ENCODE measurements around the gene PSD4.

The PSD4 gene

DNA sequence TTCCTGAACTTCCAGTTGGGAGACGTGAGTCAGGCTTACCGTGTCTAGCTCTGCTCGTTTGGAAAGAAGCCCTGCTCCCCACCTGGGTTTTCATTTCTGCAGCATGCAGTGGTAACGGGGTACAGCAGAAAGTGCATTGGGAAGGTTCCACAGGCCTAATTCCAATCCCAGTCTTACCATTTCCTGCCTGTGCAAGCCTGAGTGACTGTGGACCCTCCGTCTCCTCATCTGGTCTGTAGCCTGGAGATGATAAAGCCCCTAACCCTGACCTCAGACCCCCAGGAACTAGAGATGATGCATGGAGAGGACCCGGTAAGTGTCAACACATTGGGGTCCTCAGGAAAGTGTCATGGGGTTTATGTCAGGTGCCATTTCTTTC lies 5.8 kb upstream of the PSD4 start:
- no peak for DNase-seq (ENCODE audit: low read depth)

DNA sequence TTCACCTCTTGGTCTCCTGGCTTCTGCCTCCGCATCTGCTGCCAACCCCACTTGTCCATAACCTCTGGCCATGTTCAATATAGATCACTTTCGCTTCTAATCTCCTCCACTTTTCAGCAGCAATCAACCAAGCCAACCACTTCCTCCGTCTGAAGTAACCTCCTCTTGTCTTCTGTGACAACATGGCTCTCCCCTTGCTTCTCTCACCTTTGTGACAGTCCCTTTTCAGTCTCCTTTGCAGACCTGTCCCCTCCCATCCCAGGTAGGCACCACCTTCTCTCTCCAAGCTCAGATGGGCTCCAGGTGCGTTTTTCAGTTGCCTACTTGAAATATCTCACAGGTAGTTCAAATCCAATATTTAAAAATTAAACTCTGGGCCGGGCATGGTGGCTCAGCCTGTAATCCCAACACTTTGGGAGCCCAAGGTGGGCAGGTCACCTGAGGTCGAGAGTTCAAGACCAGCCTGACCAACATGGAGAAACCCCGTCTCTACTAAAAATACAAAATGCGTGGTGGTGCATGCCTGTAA lies 4.7 kb upstream of the PSD4 start:
- DNase-seq (ENCODE audit: low read depth) = no peak

DNA sequence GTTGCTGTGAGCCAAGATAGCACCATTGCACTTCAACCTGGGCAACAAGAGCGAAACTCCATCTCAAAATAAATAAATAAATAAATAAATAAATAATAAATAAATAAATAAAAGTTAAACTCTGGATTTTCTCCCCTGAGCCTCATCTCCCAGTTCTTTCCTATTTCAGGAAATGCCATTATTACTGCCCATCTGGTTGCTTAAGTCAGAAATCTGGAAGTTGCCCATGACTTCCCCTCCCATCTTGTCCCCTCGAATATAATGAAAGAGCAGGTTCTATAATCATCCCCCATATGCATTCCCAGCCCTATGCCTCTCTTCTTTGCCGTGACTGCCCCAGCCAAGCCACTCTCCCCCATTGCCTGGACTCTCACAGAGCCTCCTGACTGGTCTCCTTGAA lies 4.2 kb upstream of the PSD4 start:
- DNase-seq (ENCODE audit: low read depth) = no peak

DNA sequence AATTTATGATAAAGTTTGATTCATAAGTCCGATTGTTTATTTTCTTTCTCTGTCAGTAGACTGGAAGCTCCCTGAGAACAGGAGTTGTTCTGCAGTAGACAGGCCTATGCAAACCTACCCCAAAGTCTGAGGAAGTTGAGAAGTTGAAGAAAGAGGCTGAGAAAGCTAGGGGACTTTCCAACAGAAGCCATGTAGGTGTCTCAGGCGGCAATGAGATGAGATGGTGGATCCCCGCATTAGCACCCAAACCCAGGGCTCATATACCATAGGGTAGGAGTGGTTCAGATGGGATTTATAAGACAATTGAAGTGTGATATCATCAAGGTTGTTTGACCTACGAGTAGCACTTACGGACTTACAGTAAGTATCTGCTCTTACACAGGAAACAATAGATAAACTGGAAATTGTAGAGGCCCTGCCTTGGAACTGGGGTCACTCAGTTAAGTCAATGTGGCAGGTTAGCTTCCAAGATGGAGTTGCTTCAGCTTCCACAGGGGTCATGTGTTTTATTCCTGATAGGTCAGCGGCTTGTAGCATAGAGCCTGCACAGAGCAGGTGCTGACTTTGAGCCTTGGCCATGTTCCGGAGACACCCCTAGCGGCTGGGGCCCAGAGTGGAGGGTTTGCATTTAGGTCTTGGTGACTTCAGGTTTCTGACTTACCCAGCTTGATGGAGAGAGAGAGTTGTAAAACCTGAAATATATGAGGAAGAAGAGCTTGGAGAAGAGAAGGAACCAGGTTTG lies 2.3 kb upstream of the PSD4 start:
- DNase-seq (ENCODE audit: low read depth) = no peak

DNA sequence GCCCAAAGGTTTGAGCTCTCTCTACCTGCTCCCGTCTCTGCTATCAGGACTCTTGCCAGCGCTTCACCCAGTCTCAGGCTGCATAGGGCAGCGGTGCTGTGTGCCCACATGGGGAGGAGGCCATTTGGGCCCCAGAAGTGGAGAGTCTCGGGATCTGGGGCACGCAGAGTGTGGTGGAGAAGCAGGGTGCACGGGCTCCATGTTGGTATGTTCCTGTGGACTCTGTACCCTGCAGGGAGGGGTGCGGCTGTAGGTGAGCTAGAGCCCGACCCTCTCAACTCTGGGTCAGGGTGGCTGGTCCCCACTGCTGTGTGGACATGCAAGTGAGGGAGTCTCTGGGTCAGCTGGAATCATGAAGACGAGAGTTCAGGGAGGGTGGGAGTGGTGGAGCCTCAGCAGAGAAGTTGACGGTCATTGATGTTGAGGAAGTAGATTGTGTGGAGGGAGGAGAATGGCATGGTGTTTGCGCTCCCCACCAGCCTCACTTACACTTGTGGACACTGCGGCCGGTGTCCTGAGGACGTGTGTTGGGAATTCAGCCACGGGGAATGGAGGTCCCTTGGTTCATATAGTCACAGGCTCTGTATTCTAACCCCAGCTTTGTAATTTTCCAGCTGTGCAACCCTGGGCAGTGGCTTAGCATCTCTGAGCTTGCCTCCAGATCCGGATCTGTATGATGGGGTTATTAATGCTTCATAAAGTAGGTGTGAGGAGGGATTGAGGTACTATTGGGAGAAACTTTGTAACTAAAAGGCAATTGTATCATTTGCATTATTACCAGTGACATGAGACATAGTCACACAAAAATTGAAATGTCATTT lies 840 bp upstream of the PSD4 start:
- no peak for DNase-seq (ENCODE audit: low read depth)

DNA sequence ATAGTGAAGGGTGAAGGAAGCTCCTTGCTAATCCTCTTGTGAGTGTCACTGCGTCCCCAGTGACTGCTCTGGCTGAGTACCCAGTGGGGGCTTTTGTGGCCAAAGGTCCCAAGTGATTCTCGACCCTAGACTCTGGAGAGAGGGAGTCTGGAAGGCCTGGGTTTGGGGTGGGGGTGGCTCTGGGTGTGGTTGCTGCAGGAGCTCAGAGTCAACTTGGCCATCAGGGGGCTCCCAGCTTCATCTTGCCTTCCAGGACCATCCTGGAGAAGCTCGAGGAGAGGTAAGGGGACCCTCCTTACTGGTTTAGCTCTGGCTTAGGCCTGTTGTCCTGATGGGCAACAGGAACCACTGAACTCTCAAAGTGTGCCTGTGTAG lies 592 bp downstream of the PSD4 start:
- DNase-seq (ENCODE audit: low read depth) = no peak

DNA sequence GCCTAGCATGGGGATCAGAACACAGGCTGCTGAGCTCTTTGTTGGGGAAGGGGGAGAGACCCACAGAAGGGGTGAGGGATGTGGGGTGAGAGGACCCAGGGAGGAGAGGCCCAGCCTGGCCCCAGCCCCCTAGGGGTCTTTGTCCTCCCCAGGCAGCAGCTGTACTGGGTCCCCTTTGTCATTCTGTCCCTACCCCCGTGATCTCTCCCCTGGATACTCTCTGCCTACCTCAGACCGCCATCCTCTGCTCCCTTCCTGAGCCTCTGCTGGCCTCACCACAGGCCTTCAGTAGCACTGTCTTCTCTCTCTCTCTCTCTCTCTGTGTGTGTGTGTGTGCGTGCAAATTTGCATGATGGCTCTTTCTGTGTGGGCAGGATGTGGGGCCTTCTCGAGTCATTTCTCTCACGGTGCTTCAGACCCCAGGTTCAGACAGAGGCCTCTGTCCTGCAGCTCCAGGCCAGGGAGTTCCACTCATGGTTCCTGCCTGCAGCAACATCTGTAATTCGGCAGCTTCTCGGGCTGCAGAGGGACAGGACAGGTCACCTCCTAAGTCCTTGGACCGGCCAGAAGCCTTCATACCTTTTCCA lies 1.4 kb downstream of the PSD4 start:
- DNase-seq (ENCODE audit: low read depth) = peak; percentile 45

DNA sequence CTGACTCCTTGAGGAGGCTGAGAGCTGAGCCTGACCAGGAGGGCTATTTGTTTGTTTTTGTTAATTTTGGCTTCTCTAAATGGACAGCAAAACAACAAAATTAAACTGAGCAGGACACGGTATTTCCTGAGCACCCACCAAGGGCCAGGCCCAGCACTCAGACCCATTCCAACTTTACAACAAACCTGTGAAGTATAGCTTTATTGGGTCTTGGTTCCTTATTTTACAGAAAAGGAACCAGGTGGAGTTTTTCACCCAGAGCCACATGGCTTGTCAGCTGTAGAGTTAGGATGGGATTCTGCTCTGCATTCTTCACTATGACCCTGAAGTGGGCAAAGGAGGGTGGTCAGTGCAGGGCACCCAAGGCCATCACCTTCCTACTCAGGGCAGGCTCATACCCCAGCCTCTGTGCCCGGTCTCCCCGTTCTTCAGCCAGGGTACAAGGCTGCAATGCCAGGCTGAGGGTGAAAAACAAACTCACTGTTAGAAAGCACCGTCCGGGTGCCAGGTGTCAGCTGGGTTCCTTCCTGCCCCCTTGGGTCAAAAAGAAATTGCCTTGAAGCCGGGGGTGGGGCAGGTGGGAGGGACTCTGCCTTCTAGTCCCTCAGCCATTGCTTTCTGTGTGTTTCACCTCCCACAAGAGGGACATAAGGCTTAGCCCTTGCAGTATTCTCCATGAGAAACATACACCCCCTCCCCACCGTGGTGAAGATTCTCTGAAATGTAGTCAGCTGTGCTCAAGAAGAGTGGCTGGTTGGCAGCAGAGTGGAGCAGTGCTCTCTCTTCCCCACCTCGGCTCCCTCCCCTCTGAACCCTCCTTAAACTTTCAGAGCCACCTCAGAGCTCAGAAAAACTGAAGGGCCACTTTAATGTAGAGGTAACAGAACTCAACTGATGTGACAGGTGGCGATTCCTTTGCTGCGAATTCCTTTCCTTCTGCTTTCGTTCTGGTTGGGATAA lies 2.2 kb downstream of the PSD4 start:
- DNase-seq (ENCODE audit: low read depth) = no peak

DNA sequence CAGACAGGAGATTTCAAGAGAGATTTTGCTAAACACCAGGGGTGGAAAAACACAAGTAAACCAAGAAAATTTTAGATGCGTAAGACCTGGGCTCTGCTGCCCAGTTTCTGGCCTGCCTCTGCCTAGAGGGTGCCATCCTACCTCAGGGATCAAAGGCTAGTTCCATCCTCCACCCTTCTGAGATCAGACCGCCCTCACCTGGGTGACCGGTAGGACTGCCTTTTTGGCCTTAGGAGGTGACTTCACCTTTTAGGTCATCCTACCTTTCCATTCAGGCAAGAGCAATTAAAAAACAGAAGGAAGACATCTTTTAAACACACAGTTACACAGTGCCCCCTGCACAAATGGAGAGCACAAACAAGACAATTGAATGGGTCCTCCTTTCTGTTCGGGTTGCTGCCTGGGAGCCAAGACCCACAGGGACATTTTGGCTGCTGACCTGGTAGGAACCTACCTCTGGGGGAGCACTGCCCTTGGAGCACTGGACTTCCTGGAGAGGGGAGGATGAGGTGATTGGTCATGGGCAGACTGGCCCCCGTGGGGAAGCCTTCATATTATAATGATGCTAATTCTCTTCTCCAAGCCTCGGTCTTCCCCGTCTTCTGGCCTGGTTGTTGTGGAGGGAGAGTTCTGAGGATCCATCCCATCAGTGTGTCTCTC lies 3.1 kb downstream of the PSD4 start:
- no peak for DNase-seq (ENCODE audit: low read depth)

DNA sequence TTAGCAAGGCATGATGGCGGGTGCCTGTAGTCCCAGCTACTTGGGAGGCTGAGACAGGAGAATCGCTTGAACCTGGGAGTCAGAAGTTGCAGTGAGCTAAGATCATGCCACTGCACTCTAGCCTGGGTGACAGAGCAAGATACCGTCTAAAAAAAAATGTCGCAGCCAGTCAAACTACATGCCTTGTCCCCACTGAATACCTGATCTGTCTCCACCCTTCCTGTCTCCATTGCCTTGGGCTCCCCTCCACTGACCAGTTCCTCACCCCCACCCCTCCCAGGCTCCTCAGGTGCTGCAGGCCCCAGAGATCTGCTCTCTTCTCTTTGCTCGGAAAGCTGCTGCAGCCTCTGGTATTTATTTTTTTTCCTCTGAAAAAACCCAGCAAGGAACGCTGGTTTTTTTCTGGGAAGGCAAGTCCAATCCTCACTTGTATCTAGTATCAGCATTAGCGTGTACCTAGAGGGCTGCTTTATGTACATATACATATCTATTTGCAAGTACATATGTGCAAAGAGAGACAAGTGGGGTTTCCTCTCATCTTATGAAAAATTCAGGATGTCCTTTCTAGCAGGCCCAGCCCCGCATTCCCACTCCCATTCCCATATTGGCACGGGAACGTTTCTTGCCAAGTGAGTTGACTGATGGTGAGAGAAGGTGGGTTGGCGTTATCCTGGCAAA lies 4.4 kb downstream of the PSD4 start:
- DNase-seq (ENCODE audit: low read depth) = no peak

DNA sequence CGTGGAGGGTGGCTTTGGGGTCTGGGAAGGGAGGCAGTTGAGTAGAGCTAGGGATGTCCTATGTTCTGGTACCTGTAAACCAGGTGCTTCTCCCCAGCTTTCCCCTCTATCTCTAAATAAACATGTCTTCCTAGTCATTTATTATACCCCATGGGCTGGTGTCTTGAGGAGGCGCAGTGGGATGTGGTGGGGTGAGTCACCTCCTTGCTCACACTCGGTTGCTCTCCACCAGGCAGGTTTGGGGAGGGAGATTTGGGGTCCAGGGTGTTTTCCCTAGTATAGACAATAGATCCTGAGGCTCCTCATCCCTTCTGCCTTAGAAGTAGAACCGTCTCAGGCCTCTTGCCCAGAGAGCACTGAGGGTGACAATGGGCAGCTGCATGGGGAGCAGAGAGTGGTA lies 5.1 kb downstream of the PSD4 start:
- DNase-seq (ENCODE audit: low read depth) = no peak

DNA sequence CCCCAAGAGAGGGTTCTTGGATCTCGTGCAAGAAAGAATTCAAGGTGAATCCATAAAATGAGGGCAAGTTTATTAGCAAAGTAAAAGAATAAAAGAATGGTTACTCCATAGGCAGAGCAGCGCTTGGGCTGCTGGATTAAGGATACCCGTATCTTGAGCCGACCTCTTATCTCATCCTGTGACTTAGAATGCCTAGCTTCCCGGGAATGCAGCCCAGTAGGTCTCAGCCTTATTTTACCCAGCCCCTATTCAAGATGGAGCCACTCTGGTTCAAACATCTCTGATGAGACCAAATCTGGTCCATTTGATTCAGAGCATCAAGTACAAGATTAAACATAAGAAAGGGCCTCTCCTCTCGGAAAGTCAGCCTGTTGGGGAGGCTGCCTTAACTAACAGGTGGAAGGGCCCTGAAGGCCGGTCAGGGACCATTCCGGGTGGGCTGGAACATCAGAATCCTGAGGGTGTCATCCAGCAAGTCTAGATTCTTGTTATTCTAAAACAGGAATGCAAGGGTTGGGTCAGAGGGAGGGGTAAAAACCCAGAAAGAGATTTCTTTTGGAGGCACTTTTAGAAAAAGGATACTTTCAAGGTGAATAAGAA lies 5.8 kb downstream of the PSD4 start:
- DNase-seq (ENCODE audit: low read depth) = no peak

DNA sequence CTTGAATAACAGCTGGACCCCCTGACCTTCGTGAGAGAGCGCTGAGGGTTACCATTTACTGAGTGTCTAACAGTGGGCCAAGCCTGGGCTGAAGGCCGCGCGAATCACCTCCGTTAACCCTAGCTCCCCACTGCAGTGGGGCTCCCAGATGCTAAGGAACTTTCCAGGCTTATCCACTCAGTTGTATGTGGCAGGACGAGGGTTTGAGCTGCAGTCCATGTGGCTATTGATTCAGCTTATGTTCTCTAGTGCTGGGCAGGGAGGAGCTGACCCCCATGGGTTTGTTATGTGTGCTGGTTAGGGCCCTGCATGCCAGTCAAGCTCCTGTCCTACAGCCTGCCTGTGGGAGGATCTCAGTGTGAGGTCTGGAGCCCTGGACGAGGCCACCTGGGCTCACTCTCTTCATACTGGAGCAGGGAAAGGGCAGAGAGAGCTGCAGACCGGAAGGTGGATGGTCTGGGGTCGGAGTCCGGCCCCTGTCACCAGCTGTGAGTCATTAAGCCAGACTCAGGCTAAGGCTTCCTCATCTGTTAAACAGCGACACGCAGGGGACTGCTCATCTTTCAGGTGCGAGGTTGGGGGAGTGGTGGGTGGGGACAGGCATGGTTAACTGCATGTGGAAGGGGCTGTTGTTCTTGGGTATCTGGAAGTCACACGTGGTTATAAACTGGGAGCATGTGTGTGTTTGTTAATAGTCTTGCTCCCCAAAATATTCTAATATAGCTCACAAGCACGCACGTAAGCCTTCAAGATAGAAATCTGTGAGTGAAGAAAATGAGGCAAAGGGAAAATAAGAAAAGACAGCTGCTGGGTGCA lies 6.6 kb downstream of the PSD4 start:
- DNase-seq (ENCODE audit: low read depth) = no peak

DNA sequence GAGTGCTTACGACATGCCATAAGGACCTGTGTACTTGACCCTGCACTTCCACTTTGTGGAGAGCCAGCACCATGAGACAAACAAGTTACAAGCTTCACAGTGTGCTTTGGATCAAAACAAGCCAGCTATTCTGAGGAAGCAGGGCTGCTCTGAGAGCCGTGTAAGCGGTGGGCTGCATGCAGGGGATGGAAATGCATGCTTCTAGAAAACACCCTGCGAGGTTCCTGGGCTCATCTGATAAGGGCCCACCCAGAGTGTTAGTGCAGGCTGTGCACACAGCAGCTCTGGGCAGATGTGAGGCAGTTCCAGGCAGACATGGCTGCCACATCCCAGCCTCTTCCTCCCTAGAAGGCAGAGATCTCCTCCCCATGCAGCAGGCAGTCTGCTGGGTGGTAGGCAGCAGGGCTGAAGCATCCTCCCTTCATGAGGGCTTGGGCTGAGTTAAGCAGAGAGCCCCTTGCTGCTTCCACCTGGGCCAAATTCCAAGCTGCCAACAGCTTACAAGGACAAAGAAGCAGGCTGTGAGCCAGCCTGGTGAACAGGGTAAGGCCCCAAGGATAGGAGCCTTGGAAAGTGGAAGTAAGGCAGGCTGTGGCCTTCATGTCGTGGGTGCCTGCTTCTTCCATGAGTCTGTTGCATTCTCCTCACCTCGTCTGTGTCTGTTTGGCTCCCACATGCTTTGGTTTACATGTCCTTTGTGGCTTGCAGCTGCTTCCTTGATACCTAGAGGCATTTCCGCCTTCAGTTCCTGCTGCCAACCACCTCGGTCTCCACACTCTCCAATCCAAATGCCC lies 7.7 kb downstream of the PSD4 start:
- DNase-seq (ENCODE audit: low read depth) = no peak

DNA sequence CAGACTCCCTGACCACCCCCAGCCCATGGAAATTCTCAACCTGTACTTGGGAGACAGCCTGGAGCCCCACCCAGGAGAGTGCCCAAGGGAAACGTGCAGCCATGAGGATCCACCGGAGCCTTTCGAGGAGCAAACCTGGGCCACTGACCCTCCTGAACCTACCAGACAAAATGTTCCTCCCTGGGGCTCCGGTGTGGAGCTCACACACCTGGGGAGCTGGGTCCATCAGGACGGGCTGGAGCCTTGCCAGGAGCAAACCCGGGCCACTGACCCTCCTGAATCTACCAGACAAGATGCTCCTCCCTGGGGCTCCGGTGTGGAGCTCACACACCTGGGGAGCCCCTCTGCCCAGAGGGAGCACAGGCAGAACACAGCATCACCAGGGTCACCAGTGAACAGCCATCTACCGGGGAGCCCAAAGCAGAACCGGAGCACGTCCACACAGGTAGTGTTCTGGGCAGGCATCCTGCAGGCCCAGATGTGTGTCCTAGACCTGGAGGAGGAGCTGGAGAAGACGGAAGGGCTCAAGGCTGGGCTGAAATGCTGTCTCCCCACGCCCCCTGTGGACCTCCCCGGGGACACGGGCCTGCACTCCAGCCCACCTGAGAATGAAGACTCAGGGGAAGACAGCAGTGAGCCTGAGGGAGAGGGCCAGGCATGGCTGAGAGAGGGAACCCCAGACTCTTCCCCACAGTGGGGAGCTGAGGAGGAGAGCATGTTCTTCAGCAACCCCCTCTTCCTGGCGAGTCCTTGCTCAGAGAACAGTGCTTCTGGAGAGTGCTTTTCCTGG lies 8.9 kb downstream of the PSD4 start:
- DNase-seq (ENCODE audit: low read depth) = no peak

DNA sequence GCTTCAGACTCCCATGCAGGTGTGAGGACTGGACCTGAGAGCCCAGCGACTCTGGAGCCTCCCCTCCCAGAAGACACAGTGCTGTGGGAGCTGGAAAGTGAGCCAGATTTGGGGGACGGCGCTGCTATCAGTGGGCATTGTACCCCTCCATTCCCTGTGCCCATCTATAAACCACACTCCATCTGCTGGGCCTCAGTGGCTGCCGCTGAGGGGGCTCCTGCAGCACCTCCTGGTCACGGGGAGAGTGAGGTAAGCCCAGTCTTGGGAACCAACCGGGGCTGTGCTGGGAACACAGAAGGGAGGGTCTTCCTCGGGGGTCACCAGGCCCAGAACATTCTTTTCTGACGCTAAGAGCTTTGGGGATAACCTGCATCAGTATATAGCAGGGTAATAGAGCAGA lies 9.5 kb downstream of the PSD4 start:
- DNase-seq (ENCODE audit: low read depth) = no peak

DNA sequence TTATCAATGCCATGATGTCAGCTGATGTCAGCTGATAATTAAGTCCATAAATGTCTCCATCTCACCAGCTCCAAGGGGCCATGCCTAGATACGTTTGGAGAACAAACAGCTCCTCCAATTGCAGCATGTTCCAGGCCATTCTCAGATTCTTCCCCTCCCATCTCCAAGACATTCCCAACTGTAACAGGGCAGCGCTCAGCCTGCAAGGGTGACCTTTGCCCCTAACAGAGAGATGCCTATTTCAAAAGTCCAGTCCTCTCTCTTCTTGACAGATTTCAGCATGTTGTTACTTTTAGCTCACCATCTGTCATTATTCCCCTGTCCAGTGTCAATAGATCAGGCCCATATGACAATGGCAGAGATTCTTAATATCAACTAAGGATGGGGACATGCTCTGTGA lies 9.9 kb downstream of the PSD4 start:
- no peak for DNase-seq (ENCODE audit: low read depth)
